Heart left ventricle (tissue), 16 donors: Measurements from ENCODE around the gene CAST. TPM values are rescaled to one million over a fixed set of nuclear protein-coding genes. Genes with fewer than 3 reads are reported as not detected.

Experiments
- ATAC-seq, 4 donors: fragments of 200-7000 bp; cut with Tn5 transposase; one replicate each; pipeline ENCODE4 v1.9.1; 2020 to 2022; ENCODE audit warnings: moderate library complexity in 4 of 4, mild to moderate bottlenecking in 3 of 4, moderate number of reproducible peaks in 1 of 4
- DNase-seq, 5 donors: peaks; one replicate each; pipeline ENCODE4 v3.0.0-alpha.2; 2020
- H3K27ac ChIP-seq, 12 donors: fragments of 200-600 bp; sonication (generic) in 4 of 12; one replicate each; pipeline versions ENCODE4 v1.5.0 to v1.8.0; 2016 to 2022; ENCODE audit warnings: mild to moderate bottlenecking in 2 of 12
- H3K27me3 ChIP-seq, 9 donors: fragments of 200-600 bp; sonication (generic) in 2 of 9; one replicate each; pipeline versions ENCODE4 v1.5.1 to v1.8.0; 2016 to 2022; ENCODE audit warnings: mild to moderate bottlenecking in 3 of 9
- H3K36me3 ChIP-seq, 9 donors: fragments of 200-600 bp; sonication (generic) in 2 of 9; one replicate each; pipeline versions ENCODE4 v1.5.0 to v1.8.0; 2018 to 2022; ENCODE audit warnings: mild to moderate bottlenecking in 2 of 9
- H3K4me1 ChIP-seq, 12 donors: fragments of 200-600 bp; sonication (generic) in 4 of 12; one replicate each; pipeline versions ENCODE4 v1.5.0 to v1.8.0; 2016 to 2022; ENCODE audit warnings: mild to moderate bottlenecking in 3 of 12
- H3K4me3 ChIP-seq, 12 donors: fragments of 200-600 bp; sonication (generic) in 4 of 12; one replicate each; pipeline versions ENCODE4 v1.5.0 to v1.8.0; 2017 to 2022; ENCODE audit warnings: mild to moderate bottlenecking in 9 of 12, moderate library complexity in 4 of 12
- H3K9me3 ChIP-seq, 12 donors: fragments of 200-600 bp; sonication (generic) in 4 of 12; one replicate each; pipeline versions ENCODE4 v1.5.0 to v1.8.0; 2016 to 2022; ENCODE audit warnings: mild to moderate bottlenecking in 1 of 12
- POLR2A ChIP-seq, 2 donors: fragments of 450-650 bp; IDR thresholded peaks; one replicate each; pipeline ENCODE4 v1.6.1; 2017; ENCODE audit warnings: antibody characterized with exemption in 2 of 2, mild to moderate bottlenecking in 2 of 2, moderate library complexity in 2 of 2
- WGBS, 4 donors: extraction: QIAGEN DNeasy Blood & Tissue Kit in 2 of 4; methylation state at CpG; one replicate each; pipeline versions ENCODE4 v1.1.5 to v1.1.7; 2013 to 2018; 5-methylcytosine and 5-hydroxymethylcytosine counted together
- intact Hi-C, 10 donors: fragments of 100-400 bp; cut with DNase I; formaldehyde crosslinking; loops; one replicate each; pipeline versions ENCODE4 v1.11.1 to v1.14.2; 2022
- polyA plus RNA-seq, 2 donors: library from polyadenylated mRNA; stranded (reverse); fragments of 200-250 nt; gene quantifications; one replicate each; pipeline ENCODE4 v1.2.3, GENCODE V29; 2013
- total RNA-seq, 9 donors: library from RNA; depleted of rRNA in 2 of 9; stranded (reverse); fragments of >200 nt in 2 of 9; fragmentation: NEBNext Ultra II Directional in 3 of 9; extraction: Animal tissue kit (Norgen Biotek cat#: 25700) in 3 of 9; gene quantifications; one replicate each; pipeline versions ENCODE4 v1.1.0 to v1.2.4, GENCODE V29; 2016 to 2023
- TF ChIP-seq, protein P1 (sequence below), 12 donors: fragments of 200-600 bp; sonication (generic) in 4 of 12; IDR thresholded peaks; one replicate each; pipeline versions ENCODE4 v1.5.0 to v1.8.0; 2018 to 2022; ENCODE audit warnings: antibody characterized with exemption in 12 of 12, mild to moderate bottlenecking in 5 of 12
- donor health status: ischemic (EF 13 %, LVEDD 7.1; RV severe dilation, severe dysfunction).
- donor health status: healthy with polysubstance abuse.
- donor health status: DM: no; HTN: yes; CAD: no.
- donor health status: DM: no; HTN: no; CAD: no.
- donor health status: ischemic (EF 25% LVEDD 6.9; RV normal size, moderate dysfunction).
- donor health status: ischemic (EF 25% LVEDD 5.7; RV mildly dilated, moderate dysfunction).
- donor health status: healthy.
- donor health status: DM: yes; HTN: yes; CAD: no.
- donor health status: ischemic (EF 35%, LVEDD 5.7; RV mildly dilated, moderate dysfunction).
- donor health status: nonischemic (EF 11% LVEDD 7.7; RV severe dilation, severe dysfunction).
- donor health status: DM: yes; HTN: yes; CAD: no.
- donor health status: PGD.
- donor health status: ischemic (EF 29% LVEDD 5.4; RV normal size, mild dysfunction).
- donor health status: nonischemic (EF 23%, LVEDD 6.1; RV moderate dilation, normal function).

CAST gene
- total and polyA plus RNA-seq, 11 donors: 179 to 748 (median 536) TPM

DNA sequence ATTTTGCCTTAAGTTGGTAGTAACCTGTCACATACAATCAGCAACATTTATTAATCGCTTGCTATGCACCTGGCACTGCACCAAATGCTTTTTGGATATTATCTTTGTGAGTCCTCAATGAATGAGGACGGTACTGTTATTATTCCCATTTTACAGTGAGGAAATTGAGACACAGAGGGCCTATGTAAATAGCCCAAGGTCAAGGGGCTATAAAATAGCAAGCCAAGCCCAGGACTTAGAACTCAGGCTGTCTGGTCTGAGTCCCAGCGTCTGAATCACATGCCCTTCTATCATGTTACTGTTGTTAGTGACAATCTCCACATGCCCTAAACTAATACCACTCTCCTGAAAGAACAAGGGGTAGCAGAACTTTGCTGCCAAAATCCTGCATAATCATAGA lies 85.5 kb downstream of the CAST start:
- no peaks in the 10 kb centered on the region for H3K27me3 ChIP-seq
- DNase-seq: peak in 3 of 5 donors; percentile 22 to 43 (median 31)
- H3K9me3 ChIP-seq: no peaks in the 10 kb centered on the region
- ATAC-seq: peak; percentile 68 to 75 (median 72)
- H3K4me3 ChIP-seq: no peak overlapping the region
- H3K27ac ChIP-seq: peak overlapping the region in 11 of 12 donors; percentile 11 to 88 (median 42)
- TF ChIP-seq, protein P1, sequence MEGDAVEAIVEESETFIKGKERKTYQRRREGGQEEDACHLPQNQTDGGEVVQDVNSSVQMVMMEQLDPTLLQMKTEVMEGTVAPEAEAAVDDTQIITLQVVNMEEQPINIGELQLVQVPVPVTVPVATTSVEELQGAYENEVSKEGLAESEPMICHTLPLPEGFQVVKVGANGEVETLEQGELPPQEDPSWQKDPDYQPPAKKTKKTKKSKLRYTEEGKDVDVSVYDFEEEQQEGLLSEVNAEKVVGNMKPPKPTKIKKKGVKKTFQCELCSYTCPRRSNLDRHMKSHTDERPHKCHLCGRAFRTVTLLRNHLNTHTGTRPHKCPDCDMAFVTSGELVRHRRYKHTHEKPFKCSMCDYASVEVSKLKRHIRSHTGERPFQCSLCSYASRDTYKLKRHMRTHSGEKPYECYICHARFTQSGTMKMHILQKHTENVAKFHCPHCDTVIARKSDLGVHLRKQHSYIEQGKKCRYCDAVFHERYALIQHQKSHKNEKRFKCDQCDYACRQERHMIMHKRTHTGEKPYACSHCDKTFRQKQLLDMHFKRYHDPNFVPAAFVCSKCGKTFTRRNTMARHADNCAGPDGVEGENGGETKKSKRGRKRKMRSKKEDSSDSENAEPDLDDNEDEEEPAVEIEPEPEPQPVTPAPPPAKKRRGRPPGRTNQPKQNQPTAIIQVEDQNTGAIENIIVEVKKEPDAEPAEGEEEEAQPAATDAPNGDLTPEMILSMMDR (IDR thresholded peaks at IDR 0.05): no peak
- TF ChIP-seq POLR2A (IDR thresholded peaks at IDR 0.05): no peak
- H3K4me1 ChIP-seq: peaks cover 0 to 62% (median 41%) of the 10 kb centered on the region in 12 donors
- intact Hi-C loops: loop anchor here in 2 of 10 donors (5.0 to 10.0 kb wide), 2 partner anchors 45 to 133 kb away; no protein-coding TSS in a partner anchor
- WGBS, 4 donors: 56 to 73% (median 70%) methylated on average over 3 of the region's 3 CpGs
- peaks cover 0 to 98% (median 92%) of the 10 kb centered on the region in 9 donors for H3K36me3 ChIP-seq

DNA sequence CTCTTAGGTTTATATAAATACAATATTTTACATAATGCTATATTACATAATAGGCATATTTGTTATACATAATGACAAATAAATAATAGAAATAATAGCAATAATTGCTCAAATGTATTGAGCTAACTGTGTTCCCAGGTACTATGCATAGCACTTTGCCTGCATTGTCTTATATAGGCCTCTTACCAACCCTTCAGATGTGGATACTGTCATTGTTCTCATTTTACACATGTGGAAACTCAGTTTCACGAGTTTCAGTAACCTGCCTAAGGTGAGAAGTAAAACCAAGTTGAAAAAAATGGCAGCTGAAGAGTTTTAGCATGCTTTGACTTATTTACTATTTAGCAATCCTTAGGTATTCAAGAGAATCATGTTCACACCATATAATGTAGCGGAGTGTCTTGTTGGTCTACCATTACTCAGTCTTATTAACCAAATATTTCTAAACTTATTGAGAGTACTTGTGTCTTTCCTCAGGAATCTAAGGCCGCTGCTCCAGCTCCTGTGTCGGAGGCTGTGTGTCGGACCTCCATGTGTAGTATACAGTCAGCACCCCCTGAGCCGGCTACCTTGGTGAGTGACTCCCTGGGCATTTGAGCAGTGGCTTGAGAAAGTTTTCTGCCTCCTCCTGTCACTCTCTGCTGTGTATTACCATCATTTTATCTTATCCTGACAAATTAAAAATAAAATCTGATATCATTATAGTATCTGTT lies 88.1 kb downstream of the CAST start:
- DNase-seq (no peak), ATAC-seq (no peak)
- Histone ChIP-seq H3K36me3 (peaks cover 0 to 98% (median 92%) of the 10 kb centered on the region in 9 donors), H3K4me3 (no peak overlapping the region), H3K27ac (peak overlapping the region in 1 of 12 donors; percentile 49), H3K4me1 (peaks cover 0 to 38% (median 18%) of the 10 kb centered on the region in 12 donors), H3K27me3 (no peaks in the 10 kb centered on the region), H3K9me3 (no peaks in the 10 kb centered on the region)
- 89 to 97% (median 94%) methylated on average over 6 of the region's 6 CpGs for WGBS, 4 donors
- TF ChIP-seq POLR2A (IDR thresholded peaks at IDR 0.05): no peak
- TF ChIP-seq, protein P1 (IDR thresholded peaks at IDR 0.05): no peak
- intact Hi-C loops: loop anchor here in 9 of 10 donors (5.0 to 10.0 kb wide), 10 partner anchors 125 to 412 kb away; partner anchors contain the start of genes ERAP2 (in 1 of the 9) and LNPEP (in 1 of the 9)

DNA sequence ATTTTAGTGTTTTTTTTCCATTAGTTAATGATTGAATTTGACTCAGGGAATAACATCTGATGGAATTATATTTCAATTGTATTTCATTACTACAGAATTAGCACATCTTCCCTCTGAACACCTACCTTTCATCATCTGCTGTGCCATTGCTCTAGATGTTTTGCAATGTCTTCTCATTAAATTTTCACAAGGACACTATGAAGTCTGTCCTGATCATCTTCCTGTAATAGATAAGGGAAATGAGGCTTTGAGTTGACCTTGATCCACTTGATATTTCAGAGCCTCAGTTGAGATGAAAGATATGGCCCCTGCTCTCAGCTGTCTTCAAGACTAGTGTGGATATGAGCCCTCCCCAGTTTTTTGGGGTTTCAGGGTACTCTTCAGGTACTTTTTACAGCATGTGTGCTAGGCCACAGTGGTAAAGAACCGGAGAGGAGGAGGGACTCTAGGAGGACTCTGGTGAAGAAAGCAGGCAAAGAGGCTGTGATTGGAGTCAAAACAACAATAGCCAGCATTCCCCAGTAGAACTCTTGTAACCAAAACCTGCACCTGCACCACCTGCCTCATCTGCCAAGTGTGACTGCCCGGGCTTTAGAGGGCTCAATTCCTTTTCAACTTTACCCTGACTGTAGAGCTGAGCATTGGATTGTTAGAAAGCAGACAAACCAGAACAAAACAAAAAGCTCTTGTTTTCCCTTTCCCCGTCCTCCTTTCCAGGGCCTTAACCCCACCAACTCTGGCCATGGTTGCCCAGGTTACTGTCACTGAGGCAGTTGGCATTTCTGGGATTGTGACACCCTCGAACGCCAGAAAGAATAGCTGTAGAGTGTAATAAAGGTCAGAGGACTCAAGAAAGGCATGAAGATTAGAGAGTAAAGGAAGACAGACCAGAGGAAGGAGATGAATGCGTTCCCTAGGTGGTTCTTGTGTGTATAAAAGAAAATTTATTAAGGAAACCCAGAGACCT lies 89.3 kb downstream of the CAST start:
- peaks cover 0 to 98% (median 92%) of the 10 kb centered on the region in 9 donors for H3K36me3 ChIP-seq

More for the DNA sequence above, 89.3 kb downstream of the CAST start:
- ATAC-seq: peak in 3 of 4 donors; percentile 5 to 20 (median 19)
- Histone ChIP-seq H3K4me3 (no peak overlapping the region), H3K27ac (peak overlapping the region in 11 of 12 donors; percentile 4 to 62 (median 35)), H3K27me3 (no peaks in the 10 kb centered on the region), H3K4me1 (peaks cover 0 to 30% (median 10%) of the 10 kb centered on the region in 12 donors), H3K9me3 (no peaks in the 10 kb centered on the region)
- intact Hi-C loops: loop anchor here in 9 of 10 donors (1.0 to 10.0 kb wide), 12 partner anchors 123 to 411 kb away; partner anchors contain the start of genes ERAP2 (in 1 of the 9) and LNPEP (in 1 of the 9)
- no peak for DNase-seq
- 54 to 59% (median 56%) methylated on average over 6 of the region's 6 CpGs for WGBS, 4 donors
- TF ChIP-seq, protein P1 (IDR thresholded peaks at IDR 0.05): no peak
- TF ChIP-seq POLR2A (IDR thresholded peaks at IDR 0.05): no peak
